ENCODE results near the gene PGP.

Gene PGP

DNA sequence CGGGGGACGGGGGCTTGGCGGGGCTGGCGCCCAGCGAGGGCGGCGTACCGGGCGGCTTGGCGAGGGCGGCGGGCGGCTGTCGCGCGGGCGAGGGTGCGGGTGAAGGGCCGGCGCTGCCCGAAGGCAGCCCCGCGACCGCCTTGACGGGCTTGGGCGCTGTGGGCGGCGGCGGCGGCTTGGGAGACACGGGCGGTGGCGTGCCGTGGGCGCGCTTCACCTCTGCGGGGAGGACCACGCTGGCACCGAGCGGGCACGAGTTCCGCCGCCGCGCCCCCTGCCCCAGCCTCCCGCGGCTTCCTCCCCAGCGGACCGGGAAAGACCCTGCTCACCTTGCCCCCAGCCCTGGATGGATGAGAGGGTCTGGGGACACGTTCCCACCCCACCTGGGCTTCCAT, 35.5 kb downstream of the PGP start:
- no peak overlapping the region for H2AFZ ChIP-seq (ENCODE audit: low read depth, low read length)

GRCh38 chr16:2178321-2179106, 36.1 kb downstream of the PGP start:
- peak; percentile 16; the same call in 2 of the 3 replicates for ATAC-seq (ENCODE audit: insufficient read depth, low read depth)
- H3K4me3 ChIP-seq (ENCODE audit: low read depth in 1 of 2, low read length in 2 of 2): no peak overlapping the region
- peaks cover 4% of the 10 kb centered on the region; the same call in 1 of the 2 replicates for H4K20me1 ChIP-seq (ENCODE audit: insufficient read depth, low read length)
- TF ChIP-seq CTCF (IDR thresholded peaks at IDR 0.05; ENCODE audit: borderline replicate concordance, extremely low read depth, low read length, poor library complexity, severe bottlenecking) (no peak), EZH2 (IDR thresholded peaks at IDR 0.05; ENCODE audit: borderline replicate concordance, low read depth, low read length, severe bottlenecking) (no peak)
- no peaks in the 10 kb centered on the region for H3K27me3 ChIP-seq (ENCODE audit: insufficient read depth, low read length, poor library complexity)
- H3K79me2 ChIP-seq (ENCODE audit: insufficient read depth, low read length): no peaks in the 10 kb centered on the region
- no peak for DNase-seq
- no peaks in the 10 kb centered on the region for H3K9me3 ChIP-seq (ENCODE audit: insufficient read depth, low read length, severe bottlenecking)
- no peaks in the 10 kb centered on the region for H3K4me1 ChIP-seq (ENCODE audit: insufficient read depth, low read length)
- peaks cover 41% of the 10 kb centered on the region for H3K36me3 ChIP-seq (ENCODE audit: insufficient read depth, low read length)
- H3K27ac ChIP-seq (ENCODE audit: low read length): no peak overlapping the region
- H3K4me2 ChIP-seq (ENCODE audit: insufficient read depth, low read length): no peak overlapping the region
- H3K9ac ChIP-seq (ENCODE audit: low read depth, low read length): no peak overlapping the region
- H2AFZ ChIP-seq (ENCODE audit: low read depth, low read length): no peak overlapping the region

More for the DNA sequence above, 35.5 kb downstream of the PGP start:
- Histone ChIP-seq H3K4me1 (ENCODE audit: insufficient read depth, low read length) (no peaks in the 10 kb centered on the region), H4K20me1 (ENCODE audit: insufficient read depth, low read length) (peaks cover 4% of the 10 kb centered on the region; the same call in 1 of the 2 replicates), H3K36me3 (ENCODE audit: insufficient read depth, low read length) (peaks cover 36% of the 10 kb centered on the region), H3K9me3 (ENCODE audit: insufficient read depth, low read length, severe bottlenecking) (no peaks in the 10 kb centered on the region), H3K27ac (ENCODE audit: low read length) (no peak overlapping the region), H3K4me3 (ENCODE audit: low read depth in 1 of 2, low read length in 2 of 2) (no peak overlapping the region), H3K27me3 (ENCODE audit: insufficient read depth, low read length, poor library complexity) (no peaks in the 10 kb centered on the region), H3K4me2 (ENCODE audit: insufficient read depth, low read length) (no peak overlapping the region), H3K9ac (ENCODE audit: low read depth, low read length) (no peak overlapping the region), H3K79me2 (ENCODE audit: insufficient read depth, low read length) (no peaks in the 10 kb centered on the region)
- ATAC-seq (ENCODE audit: insufficient read depth, low read depth) (no peak), DNase-seq (no peak)
- no peak for TF ChIP-seq CTCF (IDR thresholded peaks at IDR 0.05; ENCODE audit: borderline replicate concordance, extremely low read depth, low read length, poor library complexity, severe bottlenecking)

GRCh38 chr16:2177561-2177960, 37.1 kb downstream of the PGP start:
- DNase-seq (no peak), ATAC-seq (ENCODE audit: insufficient read depth, low read depth) (no peak)
- Histone ChIP-seq H3K9ac (ENCODE audit: low read depth, low read length) (no peak overlapping the region), H3K36me3 (ENCODE audit: insufficient read depth, low read length) (peaks cover 50% of the 10 kb centered on the region), H4K20me1 (ENCODE audit: insufficient read depth, low read length) (peaks cover 4% of the 10 kb centered on the region; the same call in 1 of the 2 replicates), H2AFZ (ENCODE audit: low read depth, low read length) (no peak overlapping the region), H3K79me2 (ENCODE audit: insufficient read depth, low read length) (no peaks in the 10 kb centered on the region), H3K4me2 (ENCODE audit: insufficient read depth, low read length) (no peak overlapping the region), H3K4me3 (ENCODE audit: low read depth in 1 of 2, low read length in 2 of 2) (no peak overlapping the region), H3K27me3 (ENCODE audit: insufficient read depth, low read length, poor library complexity) (no peaks in the 10 kb centered on the region), H3K9me3 (ENCODE audit: insufficient read depth, low read length, severe bottlenecking) (no peaks in the 10 kb centered on the region), H3K4me1 (ENCODE audit: insufficient read depth, low read length) (no peaks in the 10 kb centered on the region), H3K27ac (ENCODE audit: low read length) (no peak overlapping the region)
- TF ChIP-seq CTCF (IDR thresholded peaks at IDR 0.05; ENCODE audit: borderline replicate concordance, extremely low read depth, low read length, poor library complexity, severe bottlenecking) (no peak), EZH2 (IDR thresholded peaks at IDR 0.05; ENCODE audit: borderline replicate concordance, low read depth, low read length, severe bottlenecking) (no peak)

All from DND-41 (cell line).